Measurements from ENCODE around the gene EMC1. TPM values are rescaled to one million over a fixed set of nuclear protein-coding genes. Genes with fewer than 3 reads are reported as not detected.
A peak's percentile ranks its signal among the peaks of the same experiment; 100 is the strongest.

The EMC1 gene
- total and polyA plus RNA-seq, 2 donors (not counting 1 experiment from before 2014, with no cell fraction given): 25.8 to 45.5 TPM

- DNase-seq (no peak), ATAC-seq (ENCODE audit: low read depth) (no peak)
- no peaks in the 10 kb centered on the region for H3K9me3 ChIP-seq (ENCODE audit: control extremely low read depth in 1 of 3, control insufficient read depth in 2 of 3, insufficient read depth in 1 of 3, low read length in 2 of 3)
- peak overlapping the region; percentile 79 to 93 (median 86) for H3K4me3 ChIP-seq (ENCODE audit: control extremely low read depth in 1 of 5, extremely low read depth in 1 of 5, insufficient read depth in 1 of 5, low read depth in 2 of 5, low read length in 4 of 5)
- H3K4me1 ChIP-seq (ENCODE audit: control insufficient read depth in 2 of 2, insufficient read depth in 2 of 2, low read length in 2 of 2): peaks cover 32 to 37% of the 10 kb centered on the region in 2 donors
- no peaks in the 10 kb centered on the region for H3K27me3 Mint-ChIP-seq
- peaks cover 51% of the 10 kb centered on the region for H4K20me1 ChIP-seq (ENCODE audit: control insufficient read depth, insufficient read depth, low read length, poor library complexity, severe bottlenecking)
- H3K79me2 ChIP-seq (ENCODE audit: control insufficient read depth, insufficient read depth, low read length): peaks cover 92% of the 10 kb centered on the region
- ChIA-PET CTCF (interaction anchor here (0.8 to 1.2 kb wide), 2 partner anchors 9 to 31 kb away, joined by 4 read pairs; no protein-coding TSS in a partner anchor), POLR2A (interaction anchor here (2.2 kb wide), 1 partner anchor 43 kb away, joined by 9 read pairs; the partner anchor contains the start of genes EMC1 and MRTO4)
- TF ChIP-seq CTCF (IDR thresholded peaks at IDR 0.05): no peak
- no peak for TF ChIP-seq EZH2 (IDR thresholded peaks at IDR 0.05; ENCODE audit: borderline replicate concordance, insufficient read depth, low read depth, low read length, poor library complexity, severe bottlenecking)
- H3K27ac ChIP-seq (ENCODE audit: low read length in 2 of 2): peak overlapping the region; percentile 89 to 94
- peak overlapping the region; percentile 88 for H3K9ac ChIP-seq (ENCODE audit: low read length)
- H3K27ac Mint-ChIP-seq: peak overlapping the region; percentile 94
- intact Hi-C loops (cut with micrococcal nuclease): no loop called here
- peak overlapping the region; percentile 93 for H3K4me3 Mint-ChIP-seq
- 17% methylated on average over 1 of the region's 8 CpGs for whole genome bisulfite sequencing (ENCODE audit: insufficient coverage)
- H2AFZ ChIP-seq (ENCODE audit: insufficient read depth, low read depth, low read length, poor library complexity, severe bottlenecking): peak overlapping the region; percentile 79
- H3K9me3 Mint-ChIP-seq (ENCODE audit: insufficient read depth): no peaks in the 10 kb centered on the region
- peak overlapping the region; percentile 79 for H3K4me2 ChIP-seq (replicated peaks; ENCODE audit: low read depth, low read length, poor library complexity, severe bottlenecking)
- peaks cover 2 to 16% of the 10 kb centered on the region in 2 experiments for H3K36me3 ChIP-seq (replicated peaks in 1 of 2; ENCODE audit: control extremely low read depth in 1 of 2, control insufficient read depth in 1 of 2, extremely low read depth in 1 of 2, insufficient read depth in 2 of 2, low read length in 1 of 2)
- H3K27me3 ChIP-seq (replicated peaks in 1 of 4; ENCODE audit: control extremely low read depth in 1 of 4, control insufficient read depth in 3 of 4, insufficient read depth in 4 of 4, low read length in 3 of 4): no peaks in the 10 kb centered on the region
- peaks cover 67% of the 10 kb centered on the region for H3K4me1 Mint-ChIP-seq
Measured at GRCh38 chr1:19208710-19209438, 42.5 kb downstream of the EMC1 start.

GRCh38 chr1:19206947-19207346 is 44.4 kb downstream of the EMC1 start:
- Histone ChIP-seq H3K79me2 (ENCODE audit: control insufficient read depth, insufficient read depth, low read length) (peaks cover 94% of the 10 kb centered on the region), H3K4me3 (ENCODE audit: control extremely low read depth in 1 of 5, extremely low read depth in 1 of 5, insufficient read depth in 1 of 5, low read depth in 2 of 5, low read length in 4 of 5) (no peak overlapping the region), H3K4me2 (replicated peaks; ENCODE audit: low read depth, low read length, poor library complexity, severe bottlenecking) (no peak overlapping the region), H3K9me3 (ENCODE audit: control extremely low read depth in 1 of 3, control insufficient read depth in 2 of 3, insufficient read depth in 1 of 3, low read length in 2 of 3) (no peaks in the 10 kb centered on the region), H4K20me1 (ENCODE audit: control insufficient read depth, insufficient read depth, low read length, poor library complexity, severe bottlenecking) (peaks cover 68% of the 10 kb centered on the region), H2AFZ (ENCODE audit: insufficient read depth, low read depth, low read length, poor library complexity, severe bottlenecking) (no peak overlapping the region), H3K27me3 (replicated peaks in 1 of 4; ENCODE audit: control extremely low read depth in 1 of 4, control insufficient read depth in 3 of 4, insufficient read depth in 4 of 4, low read length in 3 of 4) (no peaks in the 10 kb centered on the region), H3K4me1 (ENCODE audit: control insufficient read depth in 2 of 2, insufficient read depth in 2 of 2, low read length in 2 of 2) (peaks cover 29 to 37% of the 10 kb centered on the region in 2 donors), H3K9ac (ENCODE audit: low read length) (no peak overlapping the region), H3K36me3 (replicated peaks in 1 of 2; ENCODE audit: control extremely low read depth in 1 of 2, control insufficient read depth in 1 of 2, extremely low read depth in 1 of 2, insufficient read depth in 2 of 2, low read length in 1 of 2) (peaks cover 0 to 10% of the 10 kb centered on the region in 2 experiments), H3K27ac (ENCODE audit: low read length in 2 of 2) (no peak overlapping the region)
- no peak for TF ChIP-seq EZH2 (IDR thresholded peaks at IDR 0.05; ENCODE audit: borderline replicate concordance, insufficient read depth, low read depth, low read length, poor library complexity, severe bottlenecking)
- TF ChIP-seq CTCF (IDR thresholded peaks at IDR 0.05): no peak
- ChIA-PET CTCF (no interaction called here), POLR2A (interaction anchor here (0.6 kb wide), 1 partner anchor 594 kb away, joined by 8 read pairs; no protein-coding TSS in a partner anchor)
- Mint-ChIP-seq H3K27me3 (no peaks in the 10 kb centered on the region), H3K4me3 (no peak overlapping the region), H3K4me1 (peaks cover 71% of the 10 kb centered on the region), H3K9me3 (ENCODE audit: insufficient read depth) (no peaks in the 10 kb centered on the region), H3K27ac (peak overlapping the region; percentile 2)
- no peak for DNase-seq
- 40% methylated on average over 3 of the region's 3 CpGs for WGBS (ENCODE audit: insufficient coverage)
- intact Hi-C loops (cut with micrococcal nuclease): no loop called here
- no peak for ATAC-seq (ENCODE audit: low read depth)

Data from B cell (primary cell).